ENCODE measurements around the gene SSBP2.
"Not testable (repeated sequence)": the region's sequence is repeated elsewhere in the genome, so short reads cannot be mapped to it uniquely, and the experiment has no call there.

Gene SSBP2

GRCh38 chr5:81657386-81657785 lies 93.5 kb downstream of the SSBP2 start:
- DNase-seq (ENCODE audit: low read depth) = no peak

GRCh38 chr5:81656783-81657182 lies 94.1 kb downstream of the SSBP2 start:
- DNase-seq (ENCODE audit: low read depth) = no peak

GRCh38 chr5:81650987-81651386 lies 99.9 kb downstream of the SSBP2 start:
- no peak for DNase-seq (ENCODE audit: low read depth)

- no peak for DNase-seq (ENCODE audit: low read depth)
These were observed 104.4 kb downstream of the SSBP2 start for GRCh38 chr5:81646469-81646995.

- DNase-seq (ENCODE audit: low read depth) = no peak
These were observed 108.7 kb downstream of the SSBP2 start for GRCh38 chr5:81642210-81642609.

GRCh38 chr5:81639556-81639955 lies 111.3 kb downstream of the SSBP2 start:
- no peak for DNase-seq (ENCODE audit: low read depth)

GRCh38 chr5:81638471-81638870 lies 112.4 kb downstream of the SSBP2 start:
- DNase-seq (ENCODE audit: low read depth) = no peak

- no peak for DNase-seq (ENCODE audit: low read depth)
These were observed 117.0 kb downstream of the SSBP2 start for GRCh38 chr5:81633891-81634290.

- no peak for DNase-seq (ENCODE audit: low read depth)
These were observed 117.4 kb downstream of the SSBP2 start for GRCh38 chr5:81633471-81633870.

- DNase-seq (ENCODE audit: low read depth) = no peak
These were observed 118.2 kb downstream of the SSBP2 start for GRCh38 chr5:81632679-81633078.

- DNase-seq (ENCODE audit: low read depth) = no peak
These were observed 119.3 kb downstream of the SSBP2 start for GRCh38 chr5:81631621-81632020.

GRCh38 chr5:81631124-81631523 lies 119.8 kb downstream of the SSBP2 start:
- DNase-seq (ENCODE audit: low read depth) = no peak

GRCh38 chr5:81630684-81631083 lies 120.2 kb downstream of the SSBP2 start:
- DNase-seq (ENCODE audit: low read depth) = no peak

- DNase-seq (ENCODE audit: low read depth) = no peak
These were observed 120.9 kb downstream of the SSBP2 start for GRCh38 chr5:81629986-81630385.

GRCh38 chr5:81628061-81628460 lies 122.8 kb downstream of the SSBP2 start:
- not testable (repeated sequence) for DNase-seq (ENCODE audit: low read depth)

- no peak for DNase-seq (ENCODE audit: low read depth)
These were observed 124.4 kb downstream of the SSBP2 start for GRCh38 chr5:81626524-81626923.

- no peak for DNase-seq (ENCODE audit: low read depth)
These were observed 141.0 kb downstream of the SSBP2 start for GRCh38 chr5:81609810-81610375.

- DNase-seq (ENCODE audit: low read depth) = no peak
These were observed 141.9 kb downstream of the SSBP2 start for GRCh38 chr5:81608976-81609375.

GRCh38 chr5:81607693-81608092 lies 143.2 kb downstream of the SSBP2 start:
- no peak for DNase-seq (ENCODE audit: low read depth)

- DNase-seq (ENCODE audit: low read depth) = no peak
These were observed 144.7 kb downstream of the SSBP2 start for GRCh38 chr5:81606150-81606549.

- no peak for DNase-seq (ENCODE audit: low read depth)
These were observed 145.6 kb downstream of the SSBP2 start for GRCh38 chr5:81605299-81605698.

- DNase-seq (ENCODE audit: low read depth) = no peak
These were observed 146.7 kb downstream of the SSBP2 start for GRCh38 chr5:81604193-81604592.

GRCh38 chr5:81601919-81602318 lies 149.0 kb downstream of the SSBP2 start:
- no peak for DNase-seq (ENCODE audit: low read depth)

GRCh38 chr5:81592085-81592484 lies 158.8 kb downstream of the SSBP2 start:
- DNase-seq (ENCODE audit: low read depth) = not testable (repeated sequence)
